HL-60 (cell line): ENCODE measurements around the gene AAK1.

Experiments used
- CTCF ChIP-seq: IDR thresholded peaks from one replicate; pipeline ENCODE4 v1.5.1; 2011; ENCODE audit warnings: low read length, control low read depth, inconsistent platforms; ENCODE audit not compliant: insufficient read depth
- POLR2AphosphoS5 ChIP-seq: IDR thresholded peaks from 2 replicates; pipeline ENCODE4 v1.6.1; 2012; ENCODE audit warnings: low read depth

GRCh38 chr2:69618362-69618761 lies 25.2 kb downstream of the AAK1 start:
- TF ChIP-seq CTCF (no peak), POLR2AphosphoS5 (no peak)
